LNCaP clone FGC (cell line): Measurements from ENCODE around the gene USP36.

Source experiments
- DNase-seq: peaks from one replicate; pipeline ENCODE4 v3.0.0-alpha.2; 2011; ENCODE audit warnings: low read depth
- H3K4me3 ChIP-seq: 2 replicates; pipeline ENCODE4 v1.5.1; 2011; ENCODE audit warnings: mild to moderate bottlenecking, low read depth, low read length, control low read depth
- CTCF ChIP-seq: IDR thresholded peaks from 2 replicates; pipeline ENCODE4 v1.5.1; 2012; ENCODE audit warnings: mild to moderate bottlenecking; ENCODE audit not compliant: control insufficient read depth, insufficient read depth; ENCODE audit errors: extremely low read depth

USP36 gene

GRCh38 chr17:78785663-78786057, 55.0 kb downstream of the USP36 start:
- no peak overlapping the region for H3K4me3 ChIP-seq
- TF ChIP-seq CTCF = no peak
- DNase-seq = no peak

GRCh38 chr17:78785011-78785662, 55.5 kb downstream of the USP36 start:
- DNase-seq = no peak
- TF ChIP-seq CTCF = no peak

GRCh38 chr17:78784352-78784751, 56.3 kb downstream of the USP36 start:
- no peak for DNase-seq
- no peak for TF ChIP-seq CTCF
- no peak overlapping the region for H3K4me3 ChIP-seq

More at GRCh38 chr17:78785011-78785662, 55.5 kb downstream of the USP36 start:
- no peak overlapping the region for H3K4me3 ChIP-seq

- no peak for TF ChIP-seq CTCF
- no peak for DNase-seq
- H3K4me3 ChIP-seq = no peak overlapping the region
These were observed 56.8 kb downstream of the USP36 start for GRCh38 chr17:78783711-78784324.

GRCh38 chr17:78781893-78782304, 58.7 kb downstream of the USP36 start, which contains the start of gene CYTH1:
Gene CYTH1 (minus strand): TSS chr17:78782273. CDS start chr17:78782223, 50 bp downstream.
- no peak for DNase-seq
- H3K4me3 ChIP-seq = peak within 1 kb of the TSS; percentile 73

GRCh38 chr17:78781104-78781892, 59.3 kb downstream of the USP36 start:
- peak; percentile 70 for DNase-seq
- H3K4me3 ChIP-seq = peak overlapping the region; percentile 73
- TF ChIP-seq CTCF = no peak

More at GRCh38 chr17:78781893-78782304, 58.7 kb downstream of the USP36 start, which contains the start of gene CYTH1:
- TF ChIP-seq CTCF = no peak
